Non-pigmented ciliary epithelial cell (primary cell): Measurements from ENCODE around the gene METTL2B.

ENCODE experiments used
- DNase-seq: peaks from one replicate; pipeline ENCODE4 v3.0.0-alpha.2; 2010; ENCODE audit warnings: low read depth

The METTL2B gene, protein sequence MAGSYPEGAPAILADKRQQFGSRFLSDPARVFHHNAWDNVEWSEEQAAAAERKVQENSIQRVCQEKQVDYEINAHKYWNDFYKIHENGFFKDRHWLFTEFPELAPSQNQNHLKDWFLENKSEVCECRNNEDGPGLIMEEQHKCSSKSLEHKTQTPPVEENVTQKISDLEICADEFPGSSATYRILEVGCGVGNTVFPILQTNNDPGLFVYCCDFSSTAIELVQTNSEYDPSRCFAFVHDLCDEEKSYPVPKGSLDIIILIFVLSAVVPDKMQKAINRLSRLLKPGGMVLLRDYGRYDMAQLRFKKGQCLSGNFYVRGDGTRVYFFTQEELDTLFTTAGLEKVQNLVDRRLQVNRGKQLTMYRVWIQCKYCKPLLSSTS

DNA sequence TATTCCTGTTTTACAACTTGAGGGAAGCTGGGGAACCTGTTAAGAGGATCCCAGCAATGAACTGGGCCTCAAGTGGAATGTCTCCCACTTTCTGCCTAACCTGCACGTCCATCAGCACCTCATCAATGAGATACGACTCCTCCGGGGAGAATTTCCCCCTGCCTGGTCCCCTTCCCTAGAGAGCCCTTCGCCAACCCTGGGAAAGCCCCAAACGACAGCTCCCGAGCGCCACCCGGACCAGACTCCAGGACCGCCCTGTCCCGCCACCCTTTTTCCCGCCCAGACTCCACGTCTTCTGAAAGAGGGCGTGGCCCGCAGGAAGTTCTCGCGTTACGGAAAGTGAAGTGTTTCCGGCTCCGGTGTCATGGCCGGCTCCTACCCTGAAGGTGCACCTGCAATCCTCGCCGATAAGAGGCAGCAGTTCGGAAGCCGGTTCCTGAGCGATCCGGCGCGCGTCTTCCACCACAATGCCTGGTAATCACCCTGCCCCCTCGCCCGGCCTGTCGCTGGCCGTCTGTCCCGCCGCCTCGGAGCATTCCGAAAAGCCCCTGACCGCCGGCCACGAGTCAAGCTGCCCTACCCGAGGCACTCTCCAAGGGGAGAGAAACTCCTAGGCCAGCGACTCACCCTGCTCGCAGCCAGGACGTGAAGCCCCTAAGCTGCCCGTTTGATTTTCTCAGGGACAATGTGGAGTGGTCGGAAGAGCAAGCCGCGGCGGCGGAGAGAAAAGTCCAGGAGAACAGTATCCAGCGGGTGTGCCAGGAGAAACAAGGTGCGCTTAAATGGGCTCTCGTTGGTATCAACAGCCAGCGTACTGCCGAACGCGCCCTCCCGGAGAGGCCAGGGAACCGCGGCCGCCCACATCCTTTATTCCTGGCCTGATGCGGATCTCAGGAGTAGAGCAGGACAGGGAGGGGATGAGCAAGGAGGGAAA, at the start of gene METTL2B:
METTL2B (plus strand) TSS at position 347 of the 934 bp plus-strand sequence; CDS start at position 365, 18 bp downstream.
- DNase-seq: peak; percentile 71

- no peak for DNase-seq
Measured at GRCh38 chr7:128427289-128427891, 49.2 kb upstream of the METTL2B start.

- DNase-seq: no peak
Measured at GRCh38 chr7:128430207-128430606, 46.3 kb upstream of the METTL2B start.

DNA sequence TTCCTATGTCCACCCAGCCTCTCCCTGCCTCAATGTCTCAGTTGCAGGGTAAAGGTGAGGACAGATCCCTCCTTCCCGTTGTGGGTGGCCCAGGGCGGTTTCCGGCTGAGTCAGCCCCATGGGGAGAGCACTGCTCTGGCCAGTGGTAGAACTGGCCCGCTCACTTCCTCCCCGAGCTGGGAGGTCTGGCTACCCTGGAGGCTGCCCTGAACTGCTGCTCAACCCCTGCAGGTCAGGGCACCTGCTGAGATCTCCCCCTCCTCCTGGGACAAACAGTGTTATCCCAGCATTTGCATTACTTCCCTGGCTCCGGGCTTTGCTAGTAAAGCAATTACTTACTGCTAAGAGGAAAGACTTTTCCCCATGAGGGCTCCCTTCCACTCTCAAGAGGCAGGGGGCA, 45.3 kb upstream of the METTL2B start:
- DNase-seq: no peak

DNA sequence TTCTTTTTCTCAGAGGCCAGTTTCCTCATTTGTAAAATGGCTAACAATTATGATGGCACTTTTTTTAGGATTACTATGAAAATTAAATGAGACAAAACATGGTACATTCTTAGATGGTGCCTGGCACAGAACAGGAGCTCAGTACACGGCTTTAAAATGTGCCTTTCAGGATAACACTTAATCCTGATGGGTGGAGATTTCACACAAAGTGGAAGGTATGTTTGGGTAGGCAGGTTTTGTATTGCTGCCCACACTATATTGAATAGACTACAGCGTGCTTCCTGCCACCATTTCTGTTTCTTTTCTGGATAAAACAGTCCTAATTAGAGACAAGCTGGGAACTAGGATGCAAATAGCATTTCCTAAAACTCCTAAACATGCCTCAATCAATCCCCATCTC, 44.8 kb upstream of the METTL2B start:
- DNase-seq: no peak

GRCh38 chr7:128434413-128435326, 41.9 kb upstream of the METTL2B start:
- DNase-seq: no peak

GRCh38 chr7:128435327-128435686, 41.2 kb upstream of the METTL2B start:
- no peak for DNase-seq

DNA sequence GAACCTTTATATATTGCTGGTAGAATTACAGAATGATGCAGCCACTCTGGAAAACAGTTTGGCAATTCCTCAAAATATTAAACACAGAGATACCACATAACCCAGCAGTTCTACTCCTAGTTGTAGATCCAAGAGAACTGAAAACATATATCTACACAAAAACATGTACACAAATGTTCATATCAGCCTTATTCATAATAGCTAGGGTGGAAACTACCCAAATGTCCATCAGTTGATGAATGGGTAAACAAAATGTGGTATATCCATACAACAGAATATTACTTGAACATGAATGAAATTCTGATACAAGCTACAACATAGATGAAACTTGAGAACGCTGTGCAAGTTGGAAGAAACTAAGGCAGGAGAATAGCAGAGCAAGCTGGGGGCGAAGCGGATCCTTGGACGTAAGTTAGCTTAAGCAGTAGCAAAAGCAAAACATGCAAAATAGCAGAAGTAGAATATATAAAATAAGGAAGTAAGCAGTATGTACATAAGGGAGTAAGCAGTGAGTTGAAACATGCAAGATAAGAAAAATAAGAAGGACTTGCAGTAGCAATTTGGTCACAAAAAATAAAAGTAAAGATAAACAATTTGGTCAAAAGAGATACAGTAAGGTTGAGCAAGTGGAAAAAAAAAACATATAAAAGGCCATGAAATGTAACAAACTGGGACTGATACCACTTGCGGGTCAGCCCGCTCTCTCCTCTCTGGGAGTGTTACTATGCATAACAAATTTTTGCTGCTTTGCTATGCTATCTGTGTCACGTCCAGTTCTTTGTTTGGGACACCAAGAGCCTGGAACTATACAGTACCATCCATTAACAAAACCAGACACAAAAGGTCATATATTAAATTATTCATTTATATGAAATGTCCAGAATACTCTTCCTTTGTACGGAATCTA, 38.9 kb upstream of the METTL2B start:
- DNase-seq: no peak

GRCh38 chr7:128442356-128442755, 34.2 kb upstream of the METTL2B start:
- DNase-seq: no peak

- no peak for DNase-seq
Measured at GRCh38 chr7:128443831-128444600, 32.5 kb upstream of the METTL2B start.

DNA sequence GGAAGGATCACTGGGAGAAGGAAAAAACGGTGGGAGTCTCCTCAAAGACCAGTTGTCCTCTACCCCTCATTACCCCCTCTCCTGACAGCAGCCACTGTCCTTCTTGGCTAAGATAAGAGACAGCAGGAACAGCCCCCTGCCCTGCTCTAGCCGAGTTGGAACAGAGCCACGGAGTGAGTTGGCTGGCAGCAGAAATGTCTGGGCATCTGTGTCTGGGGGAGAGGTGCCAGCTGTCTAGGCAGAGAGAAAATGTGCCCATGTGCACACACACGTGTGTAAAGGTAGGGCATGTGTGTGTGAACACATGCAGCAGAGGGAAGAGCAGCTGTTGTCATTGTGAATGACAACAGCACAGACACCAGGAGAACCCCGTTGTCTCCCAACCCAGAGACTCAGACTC, 30.2 kb upstream of the METTL2B start:
- DNase-seq: no peak

GRCh38 chr7:128447941-128448564, 28.5 kb upstream of the METTL2B start:
- no peak for DNase-seq

DNA sequence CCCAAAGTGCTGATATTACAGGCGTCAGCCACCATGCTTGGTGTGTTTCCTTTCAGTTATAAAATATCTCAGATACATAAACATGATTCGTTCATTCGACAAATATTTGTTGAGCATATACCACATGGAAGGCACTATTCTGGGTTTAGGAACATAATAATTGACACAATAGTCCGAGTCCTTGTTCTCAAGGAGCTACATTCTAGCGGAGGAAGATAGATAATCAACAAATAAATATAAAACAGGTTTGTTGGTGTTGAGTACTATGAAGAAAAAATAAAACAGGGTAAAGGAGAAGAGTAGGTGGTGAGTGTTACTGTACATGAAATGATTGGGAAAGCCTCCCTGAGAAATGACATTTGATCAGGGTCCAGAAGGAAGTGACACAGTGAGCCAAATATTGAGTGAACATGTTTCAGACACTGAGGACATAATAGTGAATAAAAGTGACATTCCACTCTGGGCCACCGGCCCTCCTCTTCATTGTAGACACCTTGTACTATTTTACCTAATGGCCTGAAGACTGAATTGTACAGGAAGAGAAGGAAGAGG, 27.7 kb upstream of the METTL2B start:
- DNase-seq: no peak

GRCh38 chr7:128450409-128450808, 26.1 kb upstream of the METTL2B start:
- no peak for DNase-seq

GRCh38 chr7:128450913-128451312, 25.6 kb upstream of the METTL2B start:
- no peak for DNase-seq

- DNase-seq: no peak
Measured at GRCh38 chr7:128452552-128452951, 24.0 kb upstream of the METTL2B start.

GRCh38 chr7:128453836-128454804, 22.4 kb upstream of the METTL2B start:
- no peak for DNase-seq
